HepG2 (cell line): ENCODE results near the gene MEGF10. TPM values are rescaled to one million over a fixed set of nuclear protein-coding genes. Genes with fewer than 3 reads are reported as not detected.

Source experiments
- ATAC-seq: fragments of 200-7000 bp; cut with Tn5 transposase; 3 replicates; pipeline ENCODE4 v1.9.1; 2020; ENCODE audit warnings: mild to moderate bottlenecking, moderate library complexity
- BruUV-seq: library from RNA; stranded (reverse); fragments of 400-500 nt; replicated peaks from 2 replicates; lab custom pipeline; 2021; lab: Mats Ljungman, UMichigan
- CTCF ChIA-PET: fragments of 300-600 bp; formaldehyde crosslinking; extraction: SDS; loops from one replicate; lab custom pipeline; 2021; ENCODE audit warnings: low total read pairs, inconsistent platforms, low intra/inter-chr PET ratio; lab: Yijun Ruan, JAX
- POLR2A ChIA-PET: fragments of 350-600 bp; sonication (Branson Sonifier 250); formaldehyde crosslinking; loops from one replicate; lab custom pipeline; 2020; ENCODE audit warnings: antibody characterized with exemption, inconsistent platforms; lab: Yijun Ruan, JAX
- DNase-seq: peaks from one replicate; pipeline ENCODE4 v3.0.0-alpha.2; 2015; ENCODE audit warnings: low spot score
- FAIRE-seq: peaks from 3 replicates; lab custom pipeline; 2011; peaks lifted over from hg19 to GRCh38; lab: Jason Lieb, UNC
- H2AFZ ChIP-seq: one replicate; pipeline ENCODE4 v1.6.1; 2011; ENCODE audit warnings: low read length, inconsistent platforms
- H3K27ac ChIP-seq: fragments of 300-600 bp; 3 replicates; pipeline ENCODE4 v1.8.0; 2011; ENCODE audit warnings: mixed run types, mild to moderate bottlenecking, mixed read lengths, low read length, inconsistent platforms; ENCODE audit not compliant: insufficient read depth; ENCODE audit errors: extremely low read length
- H3K27me3 ChIP-seq, 2 experiments: fragments of 200-600 bp in 1 of 2; 2 replicates in 1 of 2; 3 replicates in 1 of 2; pipeline versions ENCODE4 v1.6.0 to v1.8.0; 2011; ENCODE audit warnings: low read length in 2 of 2, mild to moderate bottlenecking in 2 of 2, moderate library complexity in 2 of 2, inconsistent platforms in 1 of 2; ENCODE audit not compliant: insufficient read depth in 2 of 2, control insufficient read depth in 1 of 2
- H3K36me3 ChIP-seq, 2 experiments: fragments of 200-600 bp in 1 of 2; replicated peaks in 1 of 2; 2 replicates in 1 of 2; 3 replicates in 1 of 2; pipeline versions ENCODE4 v1.5.1 to v1.8.0; 2011; ENCODE audit warnings: low read length in 2 of 2, inconsistent platforms in 1 of 2; ENCODE audit not compliant: insufficient read depth in 2 of 2, control insufficient read depth in 1 of 2
- H3K4me1 ChIP-seq: 2 replicates; pipeline ENCODE4 v1.5.1; 2012; ENCODE audit warnings: low read length, inconsistent platforms; ENCODE audit not compliant: insufficient read depth
- H3K4me2 ChIP-seq: 2 replicates; pipeline ENCODE4 v1.6.0; 2011; ENCODE audit warnings: low read depth, low read length, inconsistent platforms
- H3K4me3 ChIP-seq, 3 experiments: fragments of 200-600 bp in 1 of 3; sonication (generic), shearing (Covaris generic) in 1 of 3; replicated peaks in 1 of 3; 2 replicates each; pipeline ENCODE4 v1.5.1; 2011 to 2016; ENCODE audit warnings: low read length in 3 of 3, inconsistent platforms in 2 of 3, low read depth in 2 of 3, mild to moderate bottlenecking in 2 of 3, control low read depth in 1 of 3, mixed read lengths in 1 of 3; ENCODE audit not compliant: insufficient read depth in 1 of 3
- H3K79me2 ChIP-seq: one replicate; pipeline ENCODE4 v1.6.1; 2011; ENCODE audit warnings: low read length, inconsistent platforms; ENCODE audit not compliant: insufficient read depth
- H3K9ac ChIP-seq: 2 replicates; pipeline ENCODE4 v1.6.0; 2011; ENCODE audit warnings: mild to moderate bottlenecking, low read depth, low read length, inconsistent platforms; ENCODE audit not compliant: insufficient read depth
- H3K9me3 ChIP-seq: 2 replicates; pipeline ENCODE4 v1.5.1; 2012; ENCODE audit warnings: mild to moderate bottlenecking, low read length
- H4K20me1 ChIP-seq: 2 replicates; pipeline ENCODE4 v1.6.0; 2011; ENCODE audit warnings: inconsistent platforms, mild to moderate bottlenecking, low read length, moderate library complexity; ENCODE audit not compliant: insufficient read depth
- ARID3A ChIP-seq: IDR thresholded peaks from 2 replicates; pipeline ENCODE4 v1.6.1; 2012; ENCODE audit warnings: low read depth, low read length, improper control_type of control experiment
- FOXA1 ChIP-seq, 2 experiments: fragments of 450-650 bp in 1 of 2; sonication (generic) in 1 of 2; formaldehyde crosslinking in 1 of 2; IDR thresholded peaks; 2 replicates each; pipeline versions ENCODE4 v1.4.0 to v1.6.1; 2016 to 2020; ENCODE audit warnings: missing genetic modification reagents in 1 of 2
- GTF3A ChIP-seq: sonication (generic); formaldehyde crosslinking; conservative IDR thresholded peaks from 2 replicates; pipeline ENCODE4 v1.4.0; 2020; ENCODE audit warnings: mild to moderate bottlenecking, missing genetic modification reagents
- HINFP ChIP-seq: sonication (generic); formaldehyde crosslinking; IDR thresholded peaks from 2 replicates; pipeline ENCODE4 v1.4.0; 2020; ENCODE audit warnings: low read depth, mild to moderate bottlenecking, missing genetic modification reagents
- HIVEP1 ChIP-seq: sonication (generic); formaldehyde crosslinking; IDR thresholded peaks from 2 replicates; pipeline ENCODE4 v1.4.0; 2020; ENCODE audit warnings: mild to moderate bottlenecking, missing genetic modification reagents
- HOXA3 ChIP-seq: sonication (generic); formaldehyde crosslinking; IDR thresholded peaks from 2 replicates; pipeline ENCODE4 v1.5.0; 2020; ENCODE audit warnings: missing genetic modification reagents
- IRF9 ChIP-seq: sonication (generic); formaldehyde crosslinking; IDR thresholded peaks from 2 replicates; pipeline ENCODE4 v1.8.0; 2022; ENCODE audit warnings: missing genetic modification reagents, mild to moderate bottlenecking, borderline replicate concordance
- RAD21 ChIP-seq: fragments of 450-650 bp; formaldehyde crosslinking; IDR thresholded peaks from 2 replicates; pipeline ENCODE4 v1.5.0; 2020; ENCODE audit warnings: mild to moderate bottlenecking
- SIN3B ChIP-seq: fragments of 150-350 bp; IDR thresholded peaks from 2 replicates; pipeline ENCODE4 v1.6.1; 2014; ENCODE audit warnings: low read length
- STAG1 ChIP-seq: sonication (generic); formaldehyde crosslinking; IDR thresholded peaks from 2 replicates; pipeline ENCODE4 v1.4.0; 2020; ENCODE audit warnings: missing genetic modification reagents
- TFAP4 ChIP-seq: sonication (generic); IDR thresholded peaks from 2 replicates; pipeline ENCODE4 v1.6.1; 2016; ENCODE audit warnings: low read depth, borderline replicate concordance
- ZFP36L1 ChIP-seq: sonication (generic); formaldehyde crosslinking; IDR thresholded peaks from 2 replicates; pipeline ENCODE4 v1.8.0; 2022; ENCODE audit warnings: mild to moderate bottlenecking, missing genetic modification reagents, moderate library complexity
- ZNF350 ChIP-seq: sonication (generic); formaldehyde crosslinking; IDR thresholded peaks from 2 replicates; pipeline ENCODE4 v1.4.0; 2020; ENCODE audit warnings: mild to moderate bottlenecking, low read depth, missing genetic modification reagents, borderline replicate concordance
- ZNF431 ChIP-seq: sonication (generic); formaldehyde crosslinking; IDR thresholded peaks from 2 replicates; pipeline ENCODE4 v1.9.0; 2022; ENCODE audit warnings: missing genetic modification reagents, low read depth, mild to moderate bottlenecking, borderline replicate concordance
- ZNF598 ChIP-seq: sonication (generic); formaldehyde crosslinking; IDR thresholded peaks from 2 replicates; pipeline ENCODE4 v1.5.1; 2020; ENCODE audit warnings: mild to moderate bottlenecking, missing genetic modification reagents, borderline replicate concordance
- WGBS: methylation state at CpG from one replicate; pipeline ENCODE4 v1.1.6; 2017; ENCODE audit warnings: low lambda C conversion rate; 5-methylcytosine and 5-hydroxymethylcytosine counted together
- in situ Hi-C: cut with HindIII; loops from 2 replicates; pipeline ENCODE4 v1.10.0; 2017; ENCODE audit warnings: low pct_unique_long_range_greater_than_20kb; ENCODE audit not compliant: extremely low pct_ligation_motif_present
- intact Hi-C: fragments of 100-400 bp; cut with micrococcal nuclease; formaldehyde crosslinking; loops from one replicate; pipeline ENCODE4 v1.10.0; 2022; ENCODE audit not compliant: unreplicated experiment
- polyA plus RNA-seq, 8 experiments: library from polyadenylated mRNA; depleted of rRNA in 3 of 8; stranded (reverse) in 7 of 8; unstranded in 1 of 8; fragments of >200 nt; fragmentation: Illumina TruSeq in 4 of 8; extraction: Trizol in 4 of 8; gene quantifications; 2 replicates each; pipeline versions ENCODE4 v1.2.1 to v1.2.3, GENCODE V29; 2011 to 2016; ENCODE audit warnings: low read depth in 4 of 8, missing spikeins in 1 of 8, mixed read lengths in 1 of 8; ENCODE audit not compliant: insufficient read depth in 1 of 8
- total RNA-seq, 5 experiments: library from RNA; depleted of rRNA; stranded (reverse); fragments of >200 nt; fragmentation: Illumina TruSeq; extraction: Trizol; gene quantifications; 2 replicates each; pipeline ENCODE4 v1.2.3, GENCODE V29; 2016; ENCODE audit warnings: low read depth in 1 of 5

The MEGF10 gene
- total and polyA plus RNA-seq, 2 of the 13 experiments (the other 11 are each of a cell fraction or from before 2014, with no cell fraction given): not detected

- ChIA-PET CTCF (interaction anchor here (1.5 kb wide), 1 partner anchor 203 kb away, joined by 19 read pairs; the partner anchor contains the start of gene MEGF10), POLR2A (no interaction called here)
- intact Hi-C loops (loop anchor here (1.0 kb wide), 1 partner anchor 203 kb away; the partner anchor contains the start of gene MEGF10), in situ Hi-C loops (loop anchor here (5.0 kb wide), 1 partner anchor 201 kb away; the partner anchor contains the start of gene MEGF10)
- FAIRE-seq (peak; percentile 68), ATAC-seq (peak; percentile 71), DNase-seq (peak; percentile 30)
- no peaks in the 10 kb centered on the region for H3K79me2 ChIP-seq
- no peak overlapping the region for H2AFZ ChIP-seq
- no peaks in the 10 kb centered on the region for H4K20me1 ChIP-seq
- no peaks in the 10 kb centered on the region for H3K4me1 ChIP-seq
- no peak overlapping the region for H3K4me3 ChIP-seq
- WGBS: 35% methylated on average over 3 of the region's 3 CpGs
- H3K36me3 ChIP-seq: no peaks in the 10 kb centered on the region
- H3K4me2 ChIP-seq: no peak overlapping the region
- no peaks in the 10 kb centered on the region for H3K9me3 ChIP-seq
- no peaks in the 10 kb centered on the region for H3K27me3 ChIP-seq
- no peak overlapping the region for H3K27ac ChIP-seq
- no TSS peak for BruUV-seq
- H3K9ac ChIP-seq: no peak overlapping the region
- TF ChIP-seq TFAP4 (no peak), FOXA1 (IDR thresholded peaks at IDR 0.05) (no peak), FOXA1 (CRISPR knock-in tag; IDR thresholded peaks at IDR 0.05) (0 out of 2 replicates have a peak, but pooled peaks have one; percentile 19), IRF9 (CRISPR knock-in tag) (no peak), SIN3B (no peak), ZNF598 (CRISPR knock-in tag) (no peak), ZNF431 (CRISPR knock-in tag) (no peak), HIVEP1 (CRISPR knock-in tag) (no peak), HOXA3 (CRISPR knock-in tag) (no peak), ZFP36L1 (CRISPR knock-in tag) (no peak), HINFP (CRISPR knock-in tag) (no peak), STAG1 (CRISPR knock-in tag) (peak; percentile 40; the same call in 1 of the 2 replicates), GTF3A (CRISPR knock-in tag) (no peak), RAD21 (CRISPR knock-in tag) (0 out of 2 replicates have a peak, but pooled peaks have one; percentile 28), ZNF350 (CRISPR knock-in tag) (no peak), ARID3A (peak; percentile 32; the same call in 1 of the 2 replicates)
Observed at GRCh38 chr5:127492854-127493738, 202.5 kb downstream of the MEGF10 start.
